NCI-H187 treated with DMSO at 0.1 percent for 48 hours (cell line): ENCODE measurements around the gene TMEM225B.
"Not testable (repeated sequence)": the region's sequence is repeated elsewhere in the genome, so short reads cannot be mapped to it uniquely, and the experiment has no call there.

Source experiments
- DNase-seq: peaks from one replicate; lab custom pipeline; 2025; lab: John Stamatoyannopoulos, UW

TMEM225B gene

DNA sequence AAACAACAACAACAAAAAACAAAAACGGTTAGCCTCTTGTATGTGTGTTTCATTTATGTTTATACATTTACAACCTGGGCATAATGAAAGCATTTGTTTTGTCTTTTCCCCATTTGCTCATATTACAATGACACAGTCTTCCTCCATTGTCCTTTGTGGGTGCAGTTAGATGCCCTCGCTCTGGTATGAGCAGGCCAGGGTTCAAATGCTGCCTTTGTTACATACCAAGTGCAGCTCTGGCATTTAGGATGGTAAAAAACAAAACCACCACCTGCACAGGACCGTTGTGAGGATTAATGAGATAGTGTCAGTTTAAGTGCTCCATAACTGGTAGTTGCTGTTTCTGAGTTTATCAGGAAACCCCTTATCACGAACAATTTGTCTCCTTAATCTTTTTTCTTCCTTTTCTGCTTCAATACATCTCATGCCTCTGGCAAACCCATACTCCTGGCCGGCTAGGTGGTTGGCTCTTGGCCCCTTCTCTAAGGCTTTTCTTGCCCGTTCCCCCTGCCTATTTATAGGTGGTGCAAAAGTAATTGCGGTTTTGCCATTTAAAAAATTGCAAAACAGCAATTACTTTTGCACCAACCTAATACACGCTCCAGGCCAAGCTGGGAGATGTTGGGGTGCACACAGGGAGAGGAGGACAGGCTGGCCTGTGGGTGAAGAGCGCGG is 18.6 kb upstream of the TMEM225B start:
- no peak for DNase-seq

DNA sequence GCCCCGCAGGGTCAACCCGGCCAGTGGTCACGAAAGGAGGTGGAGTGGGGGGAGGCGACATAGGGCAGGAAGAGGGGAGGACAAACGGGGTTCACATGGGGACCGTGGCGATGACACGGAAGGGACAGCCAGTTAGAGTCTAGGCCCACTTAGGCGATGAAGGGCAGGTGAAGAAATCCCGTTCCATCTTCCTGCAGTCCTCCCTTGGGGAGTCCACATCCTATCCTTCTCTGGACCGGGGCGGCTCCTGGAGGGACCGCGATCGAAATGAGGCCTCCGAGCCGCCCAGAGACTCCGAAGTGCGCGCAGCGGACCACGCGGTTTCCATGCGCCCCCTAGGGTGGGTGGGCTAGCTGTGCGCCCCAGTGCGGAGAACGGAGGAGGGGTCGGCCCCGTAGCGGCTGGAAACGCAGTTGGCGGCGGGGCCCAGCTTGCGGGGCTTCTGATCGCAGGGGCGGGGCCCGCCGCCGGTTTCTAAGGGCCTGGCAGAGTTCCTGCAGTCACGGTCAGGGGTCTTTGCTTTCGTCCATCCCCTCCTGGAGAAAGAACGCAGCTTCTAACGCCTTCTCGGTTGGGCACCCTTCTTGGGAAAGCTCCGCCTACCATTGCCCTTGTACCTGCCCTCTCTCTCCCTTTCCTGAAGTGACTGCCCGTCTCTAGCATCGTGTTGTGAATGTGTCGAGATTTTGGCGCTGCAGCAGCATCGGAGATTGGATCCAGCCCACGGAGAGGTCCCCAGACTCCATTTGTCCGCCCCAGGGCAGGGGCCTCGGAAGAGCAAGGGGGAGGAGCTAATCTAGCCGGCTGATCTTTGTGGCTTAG is 17.9 kb upstream of the TMEM225B start:
- DNase-seq: no peak

DNA sequence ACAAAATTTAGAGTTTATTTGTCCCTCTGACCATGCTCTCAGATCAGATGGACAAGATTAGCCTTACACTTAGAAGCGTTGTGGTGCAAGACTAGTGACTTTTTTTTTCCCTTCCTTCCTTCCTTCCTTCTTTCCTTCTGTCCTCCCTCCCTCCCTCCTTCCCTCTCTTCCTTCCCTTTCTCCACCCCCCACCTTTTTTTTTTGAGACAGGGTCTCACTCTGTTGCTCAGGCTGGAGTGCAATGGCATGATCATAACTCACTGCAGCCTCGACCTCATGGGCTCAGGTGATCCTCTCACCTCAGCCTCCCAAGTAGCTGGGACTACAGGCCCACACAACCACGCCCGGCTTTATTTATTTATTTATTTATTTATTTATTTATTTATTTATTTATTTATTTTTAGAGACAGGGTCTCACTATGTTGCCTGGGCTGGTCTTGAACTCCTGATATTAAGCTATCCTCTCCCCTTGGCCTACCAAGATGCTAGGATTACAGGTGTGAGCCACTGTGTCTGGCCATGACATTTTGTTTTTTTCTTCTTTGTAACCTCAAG is 17.2 kb upstream of the TMEM225B start:
- not testable (repeated sequence) for DNase-seq

DNA sequence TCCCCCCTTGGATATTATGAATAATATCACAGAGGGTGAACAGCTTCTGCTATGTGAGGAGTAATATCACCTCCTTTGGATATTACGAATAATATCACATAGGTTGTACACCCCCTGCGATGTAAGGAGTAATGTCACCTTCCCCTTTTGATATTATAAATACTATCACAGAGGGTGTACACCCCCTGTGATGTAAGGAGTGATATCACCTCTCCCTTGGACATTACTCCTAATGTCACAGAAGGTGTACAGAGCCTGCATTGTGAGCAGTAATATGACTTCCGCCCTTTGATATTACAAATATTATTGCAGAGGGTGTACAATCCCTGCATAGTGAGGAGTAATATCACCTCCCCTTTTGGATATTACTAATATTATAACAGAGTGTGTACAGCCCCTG is 9.2 kb upstream of the TMEM225B start:
- no peak for DNase-seq

DNA sequence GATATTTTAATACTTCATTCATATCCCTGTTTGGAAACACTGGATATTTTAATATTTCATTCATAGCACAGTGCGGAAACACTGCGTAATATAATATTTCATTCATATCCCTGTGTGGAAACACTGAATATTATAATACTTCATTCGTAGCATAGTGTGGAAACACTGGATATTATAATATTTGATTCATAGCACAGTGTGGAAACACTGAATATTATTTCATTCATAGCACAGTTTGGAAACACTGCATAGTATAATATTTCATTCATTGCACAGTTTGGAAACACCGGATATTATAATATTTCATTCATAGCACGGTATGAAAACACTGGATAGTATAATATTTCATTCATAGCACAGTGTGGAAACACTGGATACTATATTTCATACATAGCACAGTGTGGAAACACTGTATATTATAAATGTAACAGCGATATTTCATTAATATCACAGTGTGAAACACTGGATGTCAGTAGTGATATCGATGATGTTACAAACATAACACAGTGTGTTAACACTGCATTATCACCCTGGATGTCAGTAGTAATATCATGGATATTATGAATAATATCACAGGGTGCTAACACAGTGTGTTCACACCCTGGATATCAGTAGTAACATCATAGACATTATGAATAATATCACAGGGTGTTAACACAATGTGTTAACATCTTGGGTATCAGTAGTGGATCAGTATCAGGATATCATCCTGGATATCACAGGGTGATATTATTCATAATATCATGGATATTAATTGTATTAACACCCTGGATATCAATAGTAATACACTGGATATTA is 2.9 kb upstream of the TMEM225B start:
- DNase-seq: no peak

DNA sequence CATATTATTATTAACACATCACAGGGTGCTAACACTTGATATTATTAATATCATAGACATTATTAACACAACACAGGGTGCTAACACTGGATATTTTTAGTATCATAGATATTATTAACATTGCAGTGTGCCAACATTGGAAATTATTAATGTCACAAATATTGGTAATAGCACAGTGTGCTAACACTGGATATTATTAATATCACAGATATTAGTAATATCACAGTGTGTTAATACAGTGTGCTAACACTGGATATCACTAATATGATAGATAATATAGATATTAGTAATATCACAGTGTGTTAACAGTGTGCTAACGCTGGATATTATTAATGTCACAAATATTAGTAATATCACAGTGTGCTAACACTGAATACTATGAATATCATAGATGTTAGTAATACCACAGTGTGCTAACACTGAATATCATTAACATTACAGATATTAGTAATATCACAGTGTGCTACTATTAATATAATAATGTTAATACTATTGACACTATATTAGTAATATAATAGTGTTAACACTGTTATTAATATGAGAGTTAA is 1.6 kb upstream of the TMEM225B start:
- no peak for DNase-seq

DNA sequence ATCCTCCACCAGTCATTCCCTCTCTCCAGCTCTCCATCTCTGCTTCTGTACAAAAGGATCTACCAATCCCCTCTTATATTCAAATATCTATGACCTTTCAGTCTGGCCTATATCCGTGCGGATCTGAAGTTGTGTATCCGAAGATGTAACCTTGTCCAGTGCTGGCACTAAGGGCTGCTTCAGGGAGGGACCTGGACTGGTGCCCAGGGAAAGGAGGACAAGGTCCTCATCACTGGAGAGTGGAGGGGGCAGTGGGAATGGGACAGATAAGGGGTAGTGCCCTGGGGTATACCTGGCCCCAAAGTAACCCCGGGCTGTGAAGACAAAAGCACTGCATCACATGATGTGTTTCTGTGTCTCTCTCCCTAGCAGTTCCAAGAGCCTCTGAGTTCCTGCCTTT is 1.8 kb downstream of the TMEM225B start:
- no peak for DNase-seq

DNA sequence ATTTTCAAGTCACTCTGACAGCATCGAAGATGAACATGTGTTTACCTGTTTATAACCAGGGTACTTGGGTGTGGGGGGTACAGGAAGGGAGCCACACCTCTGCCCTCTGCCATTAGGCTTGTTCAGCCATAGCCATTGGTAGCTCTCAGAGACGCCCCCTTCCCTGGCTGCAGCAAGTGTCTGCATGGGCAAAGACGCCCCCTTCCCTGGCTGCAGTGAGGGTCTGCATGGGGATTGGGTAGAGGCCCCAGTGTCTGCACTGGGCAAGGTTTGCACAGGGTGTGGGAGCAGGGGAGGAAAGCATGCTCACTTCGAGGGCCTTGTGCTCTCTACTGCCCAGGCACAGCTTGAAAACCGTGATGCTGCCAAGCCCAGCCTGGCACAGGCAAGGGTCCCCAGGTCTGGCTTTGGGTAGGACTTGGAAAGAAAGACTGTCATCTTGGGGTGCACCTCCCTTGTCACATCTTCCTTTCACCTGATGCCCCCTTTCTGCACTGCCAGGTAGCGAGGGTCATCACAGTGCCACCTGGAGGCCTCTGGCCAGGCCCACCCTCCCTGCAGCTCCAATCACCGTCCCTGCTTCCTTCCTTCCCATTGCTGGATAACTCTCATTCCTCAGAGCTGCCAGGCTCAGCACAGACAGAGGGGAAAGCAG is 3.7 kb downstream of the TMEM225B start:
- DNase-seq: no peak

DNA sequence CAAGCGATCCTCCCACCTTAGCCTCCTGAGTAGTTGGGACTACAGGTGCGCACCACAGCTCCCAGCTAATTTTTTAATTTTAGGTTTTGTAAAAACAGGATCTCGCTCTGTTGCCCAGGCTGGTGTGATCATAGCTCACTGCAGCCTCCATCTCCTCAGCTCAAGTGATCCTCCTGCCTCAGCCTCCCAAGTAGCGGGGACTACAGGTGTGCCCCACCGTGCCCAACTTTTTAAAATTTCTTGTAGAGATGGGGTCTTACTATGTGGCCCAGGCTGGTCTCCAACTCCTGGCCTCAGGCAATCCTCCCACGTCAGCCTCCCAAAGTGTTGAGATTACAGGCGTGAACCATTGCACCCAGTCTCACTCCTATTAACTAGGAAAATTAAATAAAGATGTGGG is 7.5 kb downstream of the TMEM225B start:
- DNase-seq: no peak

DNA sequence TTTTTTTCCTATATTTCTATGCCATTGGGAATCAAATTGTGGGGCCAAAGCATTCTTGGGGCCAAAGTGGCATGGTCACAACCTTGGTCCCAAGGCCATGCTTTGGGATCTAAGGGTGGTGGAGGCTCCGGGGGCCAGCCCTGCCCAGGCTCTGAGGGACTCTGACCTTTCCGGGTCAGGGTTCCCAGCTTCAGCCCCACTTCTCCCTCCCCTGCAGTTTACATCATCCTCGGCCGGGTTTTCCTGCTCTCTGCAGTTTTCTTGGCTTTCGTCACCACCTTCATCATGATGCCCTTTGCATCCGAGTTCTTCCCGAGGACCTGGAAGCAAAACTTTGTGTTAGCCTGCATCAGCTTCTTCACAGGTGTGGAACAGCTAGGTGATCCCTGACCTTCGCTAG is 8.5 kb downstream of the TMEM225B start:
- DNase-seq: no peak

DNA sequence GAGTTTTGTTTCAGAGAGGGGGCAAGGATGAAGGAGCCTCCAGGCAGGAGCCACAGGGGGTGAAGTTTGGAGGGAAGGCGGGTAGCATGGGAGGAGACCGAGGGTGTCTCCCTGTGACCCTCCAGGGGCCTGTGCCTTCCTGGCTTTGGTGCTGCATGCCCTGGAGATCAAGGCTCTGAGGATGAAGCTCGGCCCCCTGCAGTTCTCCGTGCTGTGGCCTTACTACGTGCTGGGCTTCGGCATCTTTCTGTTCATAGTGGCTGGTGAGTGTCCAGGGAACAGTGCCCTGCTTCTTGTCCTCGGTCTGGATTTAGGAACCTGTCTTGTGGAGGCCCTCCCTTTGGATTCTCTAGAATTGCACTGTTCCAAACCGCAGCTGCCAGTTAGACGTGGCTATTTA is 9.5 kb downstream of the TMEM225B start:
- no peak for DNase-seq

DNA sequence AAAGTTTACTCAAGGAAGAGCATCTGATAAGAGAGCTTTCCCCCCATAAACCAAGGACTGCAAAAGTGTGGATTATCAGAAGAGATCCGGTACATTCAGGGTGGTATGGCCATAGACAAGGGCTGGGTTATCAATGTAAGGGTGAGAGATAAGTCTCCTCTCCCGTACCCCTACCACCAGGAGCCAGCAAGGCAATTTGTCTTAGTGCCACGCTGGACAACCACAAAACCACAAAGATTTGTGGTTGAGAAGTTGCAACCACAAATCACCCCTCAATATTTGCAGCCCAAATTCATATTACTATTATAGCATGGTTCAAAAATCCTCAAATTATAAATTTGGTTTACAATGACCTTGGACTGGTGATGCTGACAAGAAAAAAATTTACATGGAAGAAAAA is 16.4 kb downstream of the TMEM225B start:
- DNase-seq: no peak

DNA sequence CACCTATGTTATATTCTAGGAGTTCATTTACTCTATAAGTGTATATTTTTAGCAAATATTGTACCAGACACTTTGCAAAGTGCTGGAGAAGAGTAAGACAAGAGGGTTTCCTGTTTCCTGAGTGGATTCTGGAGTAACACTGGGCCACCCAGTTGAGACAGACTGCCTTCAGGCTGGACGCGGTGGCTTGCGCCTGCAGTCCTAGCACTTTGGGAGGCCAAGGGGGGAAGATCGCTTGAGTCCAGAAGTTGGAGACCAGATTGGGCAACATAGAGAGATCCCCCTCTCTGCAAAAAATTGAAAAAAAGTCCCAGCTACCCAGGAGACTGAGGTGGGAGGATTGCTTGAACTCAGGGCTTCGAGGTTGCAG is 17.9 kb downstream of the TMEM225B start:
- no peak for DNase-seq

DNA sequence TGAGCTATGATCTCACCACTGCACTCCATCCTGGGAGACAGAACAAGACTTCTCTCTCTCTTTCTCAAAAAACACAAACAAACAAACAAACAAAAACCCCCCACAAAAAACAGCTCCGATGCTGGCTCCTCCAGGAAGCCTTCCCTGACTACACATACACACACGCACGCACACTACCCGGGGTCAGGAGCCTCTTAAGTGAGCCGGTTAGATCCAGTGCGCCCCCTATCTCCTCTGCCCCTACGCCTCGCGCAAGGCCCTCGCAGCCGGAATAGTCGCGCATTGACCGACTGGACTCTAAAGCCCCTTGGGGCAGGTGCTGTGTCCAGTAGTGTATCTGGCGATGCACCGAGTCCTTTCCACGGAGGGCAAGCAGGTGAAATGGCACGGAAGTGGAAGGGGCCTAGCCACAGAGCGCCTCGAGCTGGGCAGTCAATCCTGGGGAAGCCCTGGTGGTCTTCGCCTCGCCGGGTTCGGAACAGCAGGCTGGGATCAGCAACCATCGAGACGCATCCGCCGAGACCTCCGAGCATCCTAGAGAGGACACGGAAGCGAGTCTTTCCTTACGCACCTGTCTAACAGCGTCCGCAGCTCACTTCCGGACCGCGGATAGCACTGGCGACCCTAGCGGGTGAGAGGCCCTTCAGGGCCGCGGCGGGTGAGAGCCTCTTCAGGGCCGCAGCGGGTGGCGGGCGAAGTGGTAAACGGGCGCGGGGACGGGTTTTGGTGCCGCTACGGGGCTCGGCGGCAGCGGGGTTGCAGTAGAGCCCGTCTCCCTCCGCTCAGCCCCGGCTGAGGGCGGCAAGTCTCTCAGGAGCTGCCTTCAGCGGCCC is 18.5 kb downstream of the TMEM225B start, which contains the start of gene ZSCAN25:
Gene ZSCAN25 (plus strand): TSS at position 588 of the 833 bp plus-strand sequence. CDS start 2,661 bp downstream, outside the sequence.
- peak; percentile 57 for DNase-seq

DNA sequence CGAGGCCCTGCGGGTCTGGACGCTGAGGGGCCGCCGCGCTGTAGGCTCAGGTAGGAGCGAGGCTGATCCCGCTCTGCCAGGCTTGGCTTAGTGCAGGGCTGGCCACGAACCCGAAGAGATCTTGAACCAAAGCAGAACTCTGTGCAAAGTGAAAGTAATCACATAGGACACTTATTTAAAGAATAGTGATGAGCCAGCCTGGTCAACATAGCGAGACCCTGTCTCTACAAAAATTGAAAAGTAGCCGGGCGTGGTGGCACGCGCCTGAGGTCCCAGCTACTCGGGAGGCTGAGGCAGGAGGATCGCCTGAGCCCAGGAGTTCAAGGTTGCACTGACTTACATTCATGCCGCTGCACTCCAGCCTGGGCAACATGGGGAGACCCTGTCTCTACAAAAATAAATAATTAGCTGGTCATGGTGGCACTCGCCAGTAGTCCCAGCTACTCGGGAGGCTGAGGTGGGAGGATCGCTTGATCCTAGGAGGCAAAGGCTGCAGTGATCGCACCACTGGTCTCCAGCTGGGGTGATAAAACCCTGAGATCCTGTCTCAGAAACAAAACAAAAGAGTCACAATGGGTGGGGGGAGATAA is 19.2 kb downstream of the TMEM225B start:
- no peak for DNase-seq

DNA sequence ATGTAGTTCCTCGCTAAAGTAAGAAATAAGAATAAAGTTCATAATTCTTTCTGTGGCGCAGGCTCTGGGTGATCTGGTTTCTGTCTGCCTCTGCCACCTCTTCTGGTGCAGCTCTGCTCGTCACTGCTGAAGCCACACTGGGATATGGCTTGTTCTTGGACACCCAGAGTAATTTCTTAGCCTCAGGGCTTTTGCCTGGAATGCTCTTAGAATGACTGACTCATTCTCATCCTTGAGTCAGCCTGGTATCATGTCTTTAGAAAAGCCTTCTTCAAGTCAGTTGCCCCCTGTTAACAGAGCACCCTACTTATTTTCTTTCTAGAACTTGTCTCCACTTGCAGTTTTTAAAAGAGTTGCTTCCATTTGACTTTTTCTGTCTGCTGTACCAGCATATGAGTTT is 20.7 kb downstream of the TMEM225B start:
- DNase-seq: no peak

DNA sequence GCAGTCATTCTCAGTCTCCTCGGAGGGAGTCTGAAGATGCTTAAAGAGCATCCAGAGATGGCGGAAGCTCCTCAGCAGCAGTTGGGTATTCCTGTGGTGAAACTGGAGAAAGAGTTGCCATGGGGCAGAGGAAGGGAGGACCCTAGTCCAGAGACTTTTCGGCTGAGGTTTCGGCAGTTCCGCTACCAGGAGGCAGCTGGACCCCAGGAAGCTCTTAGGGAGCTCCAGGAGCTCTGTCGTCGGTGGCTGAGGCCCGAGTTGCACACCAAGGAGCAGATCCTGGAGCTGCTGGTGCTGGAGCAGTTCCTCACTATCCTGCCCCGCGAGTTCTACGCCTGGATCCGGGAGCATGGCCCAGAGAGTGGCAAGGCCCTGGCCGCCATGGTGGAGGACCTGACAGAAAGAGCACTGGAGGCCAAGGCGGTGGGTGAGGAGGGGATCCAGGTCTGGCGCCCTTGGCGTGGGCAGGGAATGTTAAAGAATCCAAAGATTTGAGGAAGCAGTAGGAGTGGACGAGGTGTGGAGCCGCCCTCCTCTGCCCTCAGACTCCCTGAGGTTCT is 21.6 kb downstream of the TMEM225B start:
- DNase-seq: no peak

DNA sequence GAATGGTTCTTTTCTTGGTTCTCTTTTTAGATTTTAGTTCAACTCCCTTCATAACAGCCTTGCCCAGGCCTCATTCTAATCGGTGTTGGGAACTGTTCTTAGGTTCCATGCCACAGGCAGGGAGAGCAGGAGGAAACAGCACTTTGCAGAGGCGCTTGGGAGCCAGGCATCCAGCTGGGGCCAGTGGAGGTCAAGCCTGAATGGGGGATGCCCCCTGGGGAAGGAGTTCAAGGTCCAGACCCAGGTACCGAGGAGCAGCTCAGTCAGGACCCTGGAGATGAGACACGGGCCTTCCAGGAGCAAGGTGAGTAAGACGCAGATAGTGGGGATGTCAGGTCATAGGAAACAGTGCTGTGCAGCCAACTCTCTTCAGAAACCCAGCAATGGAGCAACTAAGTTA is 23.2 kb downstream of the TMEM225B start:
- no peak for DNase-seq

DNA sequence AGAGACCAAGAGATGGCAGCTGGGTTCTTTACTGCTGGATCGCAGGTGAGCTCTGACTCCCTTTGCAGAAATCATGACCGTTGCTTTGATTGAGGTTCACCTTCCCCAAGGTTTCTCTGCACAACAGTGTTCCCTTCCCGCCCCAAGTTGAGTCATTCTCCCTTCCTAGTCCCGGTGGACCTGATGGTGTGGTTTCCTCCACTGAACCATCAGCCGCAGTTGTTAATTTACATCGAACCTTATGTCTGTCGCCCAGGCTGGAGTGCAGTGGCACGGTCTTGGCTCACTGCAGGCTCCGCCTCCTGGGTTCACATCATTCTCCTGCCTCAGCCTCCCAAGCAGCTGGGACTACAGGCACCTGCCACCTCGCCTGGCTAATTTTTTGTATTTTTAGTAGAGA is 24.5 kb downstream of the TMEM225B start:
- DNase-seq: no peak

DNA sequence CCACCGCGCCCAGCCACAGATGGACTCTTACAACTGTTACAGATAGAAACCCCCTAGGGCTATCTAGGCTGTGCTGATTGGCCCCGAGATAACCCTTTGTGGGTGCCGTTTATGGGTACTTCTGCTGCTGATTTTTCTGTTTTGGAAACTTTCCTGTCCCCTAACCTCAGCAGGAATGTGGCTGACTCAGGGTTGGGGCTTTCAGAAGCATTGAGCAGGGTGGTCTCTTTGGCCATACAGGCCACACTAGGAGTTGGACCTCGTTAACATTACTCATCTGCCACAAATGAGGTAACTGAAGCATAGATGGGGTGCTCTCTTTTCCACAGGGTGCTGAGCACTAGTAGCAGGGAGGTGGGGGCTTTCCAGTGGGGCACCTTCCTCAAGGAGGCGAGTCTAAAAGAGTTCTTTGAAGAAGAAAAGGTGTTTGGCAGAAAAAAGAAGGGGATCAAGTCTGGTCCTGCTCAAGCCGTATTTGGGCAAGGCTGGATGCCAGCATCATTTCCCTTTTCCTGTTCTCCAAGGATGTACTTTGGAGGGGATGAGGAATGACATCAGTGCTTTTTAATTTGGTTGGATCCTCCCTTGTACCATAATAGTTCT is 25.1 kb downstream of the TMEM225B start:
- no peak for DNase-seq
